HEK293 (cell line): Measurements from ENCODE around the gene SPP2.

Experiments
- CTCF ChIP-seq: fragments of 450-650 bp; formaldehyde crosslinking; IDR thresholded peaks from 2 replicates; pipeline ENCODE4 v1.5.1; 2016; ENCODE audit warnings: missing biosample characterization, missing genetic modification characterization
- ELK4 ChIP-seq: IDR thresholded peaks from 2 replicates; pipeline ENCODE4 v1.6.1; 2011; ENCODE audit warnings: mild to moderate bottlenecking, low read depth, low read length, borderline replicate concordance
- HOXD13 ChIP-seq: sonication (generic); formaldehyde crosslinking; IDR thresholded peaks from 2 replicates; pipeline ENCODE4 v1.8.0; 2022; ENCODE audit warnings: missing genetic modification reagents, borderline replicate concordance
- ZNF449 ChIP-seq: fragments of 450-650 bp; formaldehyde crosslinking; IDR thresholded peaks from 2 replicates; pipeline ENCODE4 v1.5.1; 2017; ENCODE audit warnings: missing biosample characterization, mild to moderate bottlenecking, missing genetic modification characterization, moderate library complexity
- ZNF513 ChIP-seq: fragments of 450-650 bp; IDR thresholded peaks from 2 replicates; pipeline ENCODE4 v1.5.1; 2018; ENCODE audit warnings: missing biosample characterization, missing genetic modification characterization
- ZNF555 ChIP-seq: fragments of 450-650 bp; formaldehyde crosslinking; conservative IDR thresholded peaks from 2 replicates; pipeline ENCODE4 v1.5.1; 2017; ENCODE audit warnings: missing biosample characterization, mild to moderate bottlenecking, missing genetic modification characterization, inconsistent platforms

- TF ChIP-seq ZNF449, result no peak
- no peak for TF ChIP-seq HOXD13 (CRISPR knock-in tag)
- TF ChIP-seq CTCF (tag by site-specific recombination), result no peak
- TF ChIP-seq ZNF513, result no peak
- no peak for TF ChIP-seq ELK4
- no peak for TF ChIP-seq ZNF555 (tag by site-specific recombination)
Observed at GRCh38 chr2:234038076-234038802, 12.3 kb upstream of the SPP2 start.
